Measurements from ENCODE around the gene RRP15. TPM values are rescaled to one million over a fixed set of nuclear protein-coding genes. Genes with fewer than 3 reads are reported as not detected.

Gene RRP15
- total RNA-seq, 1 donor from 2014 or later, result 10.1 TPM

GRCh38 chr1:218342091-218342490 lies 57.0 kb downstream of the RRP15 start:
- no peak for DNase-seq

GRCh38 chr1:218344814-218345672 lies 60.0 kb downstream of the RRP15 start, which contains the start of gene TGFB2:
Gene TGFB2, plus strand, starts transcription at chr1:218345336. Its CDS starts 1,366 bp downstream, at chr1:218346702.
- peak; percentile 86 for DNase-seq

- peak; percentile 68 for DNase-seq
Measured at GRCh38 chr1:218345673-218346390, 60.7 kb downstream of the RRP15 start.

- no peak for DNase-seq
Measured at GRCh38 chr1:218346391-218347204, 61.5 kb downstream of the RRP15 start.

GRCh38 chr1:218347336-218347722 lies 62.2 kb downstream of the RRP15 start:
- DNase-seq, result peak; percentile 53

GRCh38 chr1:218347723-218348627 lies 62.9 kb downstream of the RRP15 start:
- peak; percentile 78 for DNase-seq

- no peak for DNase-seq
Measured at GRCh38 chr1:218348628-218349071, 63.6 kb downstream of the RRP15 start.

- peak; percentile 21 for DNase-seq
Measured at GRCh38 chr1:218349348-218350034, 64.4 kb downstream of the RRP15 start.

- no peak for DNase-seq
Measured at GRCh38 chr1:218350035-218350525, 65.0 kb downstream of the RRP15 start.

GRCh38 chr1:218350801-218351266 lies 65.7 kb downstream of the RRP15 start:
- DNase-seq, result peak; percentile 69

- peak; percentile 72 for DNase-seq
Measured at GRCh38 chr1:218351391-218352074, 66.4 kb downstream of the RRP15 start.

GRCh38 chr1:218352075-218352438 lies 67.0 kb downstream of the RRP15 start:
- DNase-seq, result no peak

GRCh38 chr1:218353656-218354055 lies 68.6 kb downstream of the RRP15 start:
- DNase-seq, result no peak

GRCh38 chr1:218355278-218355677 lies 70.2 kb downstream of the RRP15 start:
- DNase-seq, result no peak

- no peak for DNase-seq
Measured at GRCh38 chr1:218357211-218357892, 72.3 kb downstream of the RRP15 start.

- no peak for DNase-seq
Measured at GRCh38 chr1:218357893-218358232, 72.8 kb downstream of the RRP15 start.

GRCh38 chr1:218361298-218362065 lies 76.4 kb downstream of the RRP15 start:
- DNase-seq, result peak; percentile 45

GRCh38 chr1:218362418-218363076 lies 77.5 kb downstream of the RRP15 start:
- no peak for DNase-seq
